Progenitor cell of endocrine pancreas (in vitro differentiated cells): Measurements from ENCODE around the gene AP4E1. TPM values are rescaled to one million over a fixed set of nuclear protein-coding genes. Genes with fewer than 3 reads are reported as not detected.
"Not testable (repeated sequence)": the region's sequence is repeated elsewhere in the genome, so short reads cannot be mapped to it uniquely, and the experiment has no call there.

Experiments used
- DNase-seq: peaks from one replicate; pipeline ENCODE4 v3.0.0; 2021; ENCODE audit warnings: low spot score; ENCODE audit not compliant: unreplicated experiment
- H3K27ac Mint-ChIP-seq: 2 replicates; pipeline ENCODE4 v1.8.0; 2021; ENCODE audit warnings: mild to moderate bottlenecking, moderate library complexity, mixed read lengths
- H3K27me3 Mint-ChIP-seq: 2 replicates; pipeline ENCODE4 v1.8.0; 2021; ENCODE audit warnings: mixed read lengths
- H3K36me3 Mint-ChIP-seq: 2 replicates; pipeline ENCODE4 v1.8.0; 2022; ENCODE audit warnings: mixed read lengths; ENCODE audit not compliant: insufficient read depth
- H3K4me1 Mint-ChIP-seq: 2 replicates; pipeline ENCODE4 v1.8.0; 2021; ENCODE audit warnings: low read depth, mixed read lengths
- H3K4me3 Mint-ChIP-seq: 2 replicates; pipeline ENCODE4 v1.8.0; 2021; ENCODE audit warnings: low read depth, mild to moderate bottlenecking, moderate library complexity, mixed read lengths
- H3K9me3 Mint-ChIP-seq: 2 replicates; pipeline ENCODE4 v1.8.0; 2021; ENCODE audit warnings: low read depth, mixed read lengths
- total RNA-seq: library from RNA; stranded (reverse); gene quantifications from 2 replicates; pipeline ENCODE4 v1.2.1, GENCODE V29; 2021
- TF ChIP-seq, protein P1 (sequence below): fragments of 200-600 bp; sonication (generic); IDR thresholded peaks from one replicate; pipeline ENCODE4 v1.5.0; 2021; ENCODE audit warnings: antibody characterized with exemption, mild to moderate bottlenecking; ENCODE audit not compliant: unreplicated experiment

Gene AP4E1
- total RNA-seq, 1 donor from 2014 or later = 10.5 TPM

DNA sequence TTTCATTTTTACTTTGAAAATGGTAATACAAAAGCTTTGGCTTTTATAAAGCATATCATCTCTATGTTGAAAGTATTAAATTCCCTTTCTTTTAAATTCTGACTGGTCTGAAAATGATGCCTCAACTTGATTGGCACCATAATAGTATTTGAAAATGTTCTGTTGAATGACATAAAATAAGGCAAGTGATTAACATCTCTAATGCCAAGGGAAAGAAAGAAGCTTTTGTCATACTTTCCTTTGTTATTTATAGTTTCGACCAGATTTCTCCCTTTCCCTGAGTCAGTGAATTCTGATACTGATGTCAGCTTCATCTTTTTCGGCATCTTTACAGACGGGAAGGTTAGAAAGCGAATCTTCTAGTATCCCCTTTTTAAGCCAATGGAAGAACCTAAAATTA lies 3.4 kb upstream of the AP4E1 start:
- no peak overlapping the region for H3K27ac Mint-ChIP-seq

DNA sequence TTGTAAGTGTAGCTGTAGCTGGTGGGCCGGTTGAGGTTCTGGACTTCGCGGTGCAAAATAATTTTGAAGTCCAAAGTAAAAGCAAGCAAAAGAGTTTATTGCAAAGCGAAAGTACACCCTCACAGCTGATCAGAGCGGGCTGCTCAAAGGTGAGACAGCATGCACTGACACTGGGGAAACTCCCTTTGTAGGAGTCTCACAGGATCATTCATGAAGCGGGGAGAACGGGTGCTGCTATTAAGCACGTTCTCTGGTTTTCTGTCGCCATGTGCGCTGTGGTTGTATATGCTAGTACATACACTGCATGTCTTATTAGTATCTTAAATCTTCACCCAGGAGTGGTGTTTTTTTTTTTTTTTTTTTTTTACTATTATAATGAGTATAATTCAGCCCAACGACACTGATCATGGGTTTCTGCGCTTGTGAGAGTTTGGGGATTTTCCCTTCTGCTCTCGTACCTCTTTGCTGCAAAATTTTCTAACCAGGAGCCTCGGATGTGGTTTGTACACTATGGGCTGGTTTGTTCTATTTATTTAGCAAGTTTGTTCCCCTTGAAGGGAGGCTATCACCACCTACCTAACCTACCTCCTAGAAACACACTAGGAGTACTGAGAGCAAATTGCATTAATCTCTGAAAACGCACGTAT lies 1.4 kb upstream of the AP4E1 start:
- no peak for DNase-seq
- Mint-ChIP-seq H3K4me3 (peak overlapping the region; percentile 82), H3K27ac (peak overlapping the region; percentile 97), H3K36me3 (no peaks in the 10 kb centered on the region), H3K9me3 (no peaks in the 10 kb centered on the region), H3K4me1 (peaks cover 5% of the 10 kb centered on the region), H3K27me3 (no peaks in the 10 kb centered on the region)
- TF ChIP-seq, protein P1, sequence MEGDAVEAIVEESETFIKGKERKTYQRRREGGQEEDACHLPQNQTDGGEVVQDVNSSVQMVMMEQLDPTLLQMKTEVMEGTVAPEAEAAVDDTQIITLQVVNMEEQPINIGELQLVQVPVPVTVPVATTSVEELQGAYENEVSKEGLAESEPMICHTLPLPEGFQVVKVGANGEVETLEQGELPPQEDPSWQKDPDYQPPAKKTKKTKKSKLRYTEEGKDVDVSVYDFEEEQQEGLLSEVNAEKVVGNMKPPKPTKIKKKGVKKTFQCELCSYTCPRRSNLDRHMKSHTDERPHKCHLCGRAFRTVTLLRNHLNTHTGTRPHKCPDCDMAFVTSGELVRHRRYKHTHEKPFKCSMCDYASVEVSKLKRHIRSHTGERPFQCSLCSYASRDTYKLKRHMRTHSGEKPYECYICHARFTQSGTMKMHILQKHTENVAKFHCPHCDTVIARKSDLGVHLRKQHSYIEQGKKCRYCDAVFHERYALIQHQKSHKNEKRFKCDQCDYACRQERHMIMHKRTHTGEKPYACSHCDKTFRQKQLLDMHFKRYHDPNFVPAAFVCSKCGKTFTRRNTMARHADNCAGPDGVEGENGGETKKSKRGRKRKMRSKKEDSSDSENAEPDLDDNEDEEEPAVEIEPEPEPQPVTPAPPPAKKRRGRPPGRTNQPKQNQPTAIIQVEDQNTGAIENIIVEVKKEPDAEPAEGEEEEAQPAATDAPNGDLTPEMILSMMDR = no peak

More for the DNA sequence above, 3.4 kb upstream of the AP4E1 start:
- Mint-ChIP-seq H3K4me1 (peaks cover 3% of the 10 kb centered on the region), H3K4me3 (no peak overlapping the region), H3K27me3 (no peaks in the 10 kb centered on the region), H3K36me3 (no peaks in the 10 kb centered on the region), H3K9me3 (no peaks in the 10 kb centered on the region)
- no peak for DNase-seq
- TF ChIP-seq, protein P1 = no peak

DNA sequence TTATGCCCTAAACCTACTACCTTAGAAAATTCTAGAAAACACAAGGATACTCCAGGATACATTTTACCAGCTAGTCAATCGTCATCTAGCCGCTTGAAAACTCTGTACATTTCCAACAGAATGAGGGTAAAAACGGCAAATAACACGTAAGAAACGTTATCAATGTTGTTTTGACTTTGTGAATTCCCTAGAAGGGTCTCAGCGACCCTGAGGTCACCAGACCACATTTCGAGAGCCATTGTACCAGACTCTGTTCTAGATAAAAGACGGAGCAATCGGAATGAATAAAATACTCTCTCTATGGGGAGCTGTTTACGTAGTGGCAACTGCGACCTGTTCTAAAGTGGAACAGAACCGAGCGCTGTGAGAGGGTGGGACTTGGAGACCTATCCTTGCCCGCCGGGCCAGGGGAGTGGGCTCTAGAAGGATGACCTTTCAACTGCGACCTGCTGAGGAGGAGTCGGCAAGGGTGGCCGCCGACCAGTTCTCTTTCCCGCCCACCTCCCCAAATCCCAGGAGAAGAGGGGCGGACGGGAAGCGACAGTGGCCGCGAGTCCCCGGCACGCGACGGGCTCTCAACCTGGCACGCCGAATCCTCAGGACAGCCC lies 778 bp upstream of the AP4E1 start:
- peak; percentile 33 for DNase-seq
- TF ChIP-seq, protein P1 = no peak
- Mint-ChIP-seq H3K4me3 (peak overlapping the region; percentile 82), H3K4me1 (peaks cover 5% of the 10 kb centered on the region), H3K36me3 (no peaks in the 10 kb centered on the region), H3K27ac (peak overlapping the region; percentile 97), H3K27me3 (no peaks in the 10 kb centered on the region), H3K9me3 (no peaks in the 10 kb centered on the region)

DNA sequence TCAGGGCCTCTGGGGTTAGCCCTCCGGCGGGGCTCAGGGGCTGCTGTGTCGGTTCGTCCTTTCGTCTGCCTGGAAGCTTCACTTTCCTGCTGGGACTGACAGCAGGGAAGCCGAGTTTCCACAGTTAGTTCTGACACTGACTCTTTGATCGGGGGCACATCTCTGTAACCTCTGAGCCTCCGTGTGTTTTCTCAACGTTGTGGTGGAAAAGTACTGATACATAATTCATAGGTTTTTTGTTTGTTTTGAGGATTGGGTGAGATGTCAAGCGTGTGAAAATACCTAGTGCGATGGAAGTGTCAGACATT lies 481 bp downstream of the AP4E1 start:
- Mint-ChIP-seq H3K4me3 (peak overlapping the region; percentile 82), H3K9me3 (no peaks in the 10 kb centered on the region), H3K27me3 (no peaks in the 10 kb centered on the region), H3K4me1 (peaks cover 5% of the 10 kb centered on the region), H3K36me3 (no peaks in the 10 kb centered on the region), H3K27ac (peak overlapping the region; percentile 94)
- TF ChIP-seq, protein P1 = no peak
- DNase-seq = no peak

DNA sequence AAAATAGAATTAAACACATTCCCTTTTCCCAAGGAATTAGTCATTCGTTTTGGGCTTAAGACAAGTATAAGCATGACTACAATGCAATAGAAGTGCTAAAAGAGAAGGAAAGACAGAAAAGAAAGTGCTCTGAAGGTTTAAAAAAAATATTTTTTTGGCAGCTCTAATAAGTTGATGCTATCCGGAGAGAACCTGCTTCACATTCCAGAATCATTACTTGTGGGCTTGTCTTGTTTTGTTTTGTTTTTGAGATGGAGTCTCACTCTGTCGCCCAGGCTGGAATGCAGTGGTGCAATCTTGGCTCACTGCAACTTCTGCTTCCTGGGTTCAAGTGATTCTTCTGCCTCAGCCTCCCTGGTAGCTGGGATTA lies 1.9 kb downstream of the AP4E1 start:
- H3K4me3 Mint-ChIP-seq = peak overlapping the region; percentile 82
- not testable (repeated sequence) for H3K4me1 Mint-ChIP-seq, H3K27me3 Mint-ChIP-seq, DNase-seq, H3K27ac Mint-ChIP-seq, H3K36me3 Mint-ChIP-seq, H3K9me3 Mint-ChIP-seq

DNA sequence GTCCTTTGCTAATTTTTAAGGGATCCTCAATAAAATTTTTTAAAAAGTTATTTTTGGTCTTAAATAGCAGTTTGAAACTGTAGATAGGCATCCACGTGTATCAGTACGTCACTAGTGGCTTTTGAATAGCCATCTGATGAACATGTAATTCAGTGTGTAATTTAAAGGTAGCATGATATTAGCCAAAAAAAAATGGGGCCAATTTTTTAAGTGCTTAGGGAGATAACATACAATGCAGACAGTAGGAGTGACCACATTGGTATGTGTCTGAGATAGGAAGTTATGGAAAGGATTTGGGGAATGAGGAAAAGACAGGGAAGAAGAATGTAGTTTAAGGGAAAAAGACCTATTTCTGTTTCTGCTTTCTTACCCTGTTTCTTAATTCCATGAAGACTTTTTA lies 2.5 kb downstream of the AP4E1 start:
- Mint-ChIP-seq H3K9me3 (no peaks in the 10 kb centered on the region), H3K27me3 (no peaks in the 10 kb centered on the region), H3K4me3 (no peak overlapping the region), H3K36me3 (no peaks in the 10 kb centered on the region), H3K27ac (no peak overlapping the region), H3K4me1 (peaks cover 5% of the 10 kb centered on the region)
- TF ChIP-seq, protein P1 = no peak
- DNase-seq = no peak
